H1 (cell line): ENCODE results near the gene LOX. TPM values are rescaled to one million over a fixed set of nuclear protein-coding genes. Genes with fewer than 3 reads are reported as not detected.

ENCODE experiments used
- EP300 ChIP-seq, 2 experiments: IDR thresholded peaks; 1 replicate in 1 of 2; 2 replicates in 1 of 2; pipeline ENCODE4 v1.6.1; 2011 to 2012; ENCODE audit warnings: low read depth in 2 of 2, low read length in 2 of 2, mild to moderate bottlenecking in 2 of 2, borderline replicate concordance in 1 of 2, inconsistent platforms in 1 of 2, moderate library complexity in 1 of 2
- MAFK ChIP-seq: IDR thresholded peaks from 2 replicates; pipeline ENCODE4 v1.6.1; 2012; ENCODE audit warnings: low read depth, mild to moderate bottlenecking, improper control_type of control experiment, low read length
- POLR2A ChIP-seq, 2 experiments: IDR thresholded peaks; 1 replicate in 1 of 2; 2 replicates in 1 of 2; pipeline ENCODE4 v1.6.1; 2011; ENCODE audit warnings: low read depth in 2 of 2, low read length in 2 of 2, mild to moderate bottlenecking in 2 of 2; ENCODE audit errors: control extremely low read depth in 1 of 2
- POLR2AphosphoS5 ChIP-seq: IDR thresholded peaks from 2 replicates; pipeline ENCODE4 v1.6.1; 2011; ENCODE audit warnings: low read depth, low read length
- POU5F1 ChIP-seq: IDR thresholded peaks from 2 replicates; pipeline ENCODE4 v1.6.1; 2011; ENCODE audit warnings: low read depth, mild to moderate bottlenecking, low read length, moderate library complexity
- polyA plus RNA-seq, 7 experiments: library from polyadenylated mRNA; depleted of rRNA in 3 of 7; stranded (reverse) in 5 of 7; unstranded in 2 of 7; fragments of >200 nt in 5 of 7; fragments of 200-250 nt in 2 of 7; gene quantifications; 1 replicate in 5 of 7; 2 replicates in 1 of 7; 4 replicates in 1 of 7; pipeline versions ENCODE4 v1.2.1 to v1.2.3, GENCODE V29; 2011 to 2013; ENCODE audit warnings: missing spikeins in 2 of 7, mixed read lengths in 2 of 7
- total RNA-seq: library from RNA; stranded (reverse); fragmentation: NEBNext Ultra II Directional; extraction: Animal tissue kit (Norgen Biotek cat#: 25700); gene quantifications from 2 replicates; pipeline ENCODE4 v1.2.1, GENCODE V29; 2021
- TF ChIP-seq, protein P1 (sequence below): IDR thresholded peaks from 2 replicates; pipeline ENCODE4 v1.6.1; 2012; ENCODE audit warnings: low read length, inconsistent platforms

Gene LOX
- total and polyA plus RNA-seq, 2 of the 8 experiments (the other 6 are each of a cell fraction or from before 2014, with no cell fraction given), result 1.1 to 2.2 TPM

GRCh38 chr5:122015471-122015870 lies 62.6 kb downstream of the LOX start (continued):
- TF ChIP-seq POU5F1 (no peak), POLR2AphosphoS5 (no peak), MAFK (no peak), POLR2A (IDR thresholded peaks at IDR 0.05; ENCODE audit: control extremely low read depth in 1 of 2, low read depth in 2 of 2, low read length in 2 of 2) (no peak), EP300 (IDR thresholded peaks at IDR 0.05; ENCODE audit: borderline replicate concordance in 1 of 2, low read depth in 2 of 2, low read length in 2 of 2) (no peak)
- TF ChIP-seq, protein P1, sequence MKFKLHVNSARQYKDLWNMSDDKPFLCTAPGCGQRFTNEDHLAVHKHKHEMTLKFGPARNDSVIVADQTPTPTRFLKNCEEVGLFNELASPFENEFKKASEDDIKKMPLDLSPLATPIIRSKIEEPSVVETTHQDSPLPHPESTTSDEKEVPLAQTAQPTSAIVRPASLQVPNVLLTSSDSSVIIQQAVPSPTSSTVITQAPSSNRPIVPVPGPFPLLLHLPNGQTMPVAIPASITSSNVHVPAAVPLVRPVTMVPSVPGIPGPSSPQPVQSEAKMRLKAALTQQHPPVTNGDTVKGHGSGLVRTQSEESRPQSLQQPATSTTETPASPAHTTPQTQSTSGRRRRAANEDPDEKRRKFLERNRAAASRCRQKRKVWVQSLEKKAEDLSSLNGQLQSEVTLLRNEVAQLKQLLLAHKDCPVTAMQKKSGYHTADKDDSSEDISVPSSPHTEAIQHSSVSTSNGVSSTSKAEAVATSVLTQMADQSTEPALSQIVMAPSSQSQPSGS, result no peak
- TF ChIP-seq, all 59 proteins: peak for 0
